Endodermal cell (in vitro differentiated cells): ENCODE measurements around the gene AGMAT. TPM values are rescaled to one million over a fixed set of nuclear protein-coding genes. Genes with fewer than 3 reads are reported as not detected.

Experiments used
- DNase-seq: peaks from one replicate; pipeline ENCODE4 v3.0.0-alpha.2; 2017
- H3K27ac ChIP-seq: 2 replicates; pipeline ENCODE4 v1.5.1; 2013; ENCODE audit warnings: mild to moderate bottlenecking, low read depth, low read length, moderate library complexity
- H3K27me3 ChIP-seq: 2 replicates; pipeline ENCODE4 v1.6.1; 2013; ENCODE audit warnings: mild to moderate bottlenecking, low read length, moderate library complexity; ENCODE audit not compliant: insufficient read depth, control insufficient read depth, poor library complexity, severe bottlenecking
- H3K36me3 ChIP-seq: 2 replicates; pipeline ENCODE4 v1.7.0; 2013; ENCODE audit warnings: mild to moderate bottlenecking, low read length, moderate library complexity; ENCODE audit not compliant: control insufficient read depth, insufficient read depth
- H3K4me1 ChIP-seq: one replicate; pipeline ENCODE4 v1.7.0; 2013; ENCODE audit warnings: low read length; ENCODE audit not compliant: control insufficient read depth, insufficient read depth
- H3K4me3 ChIP-seq: 2 replicates; pipeline ENCODE4 v1.5.1; 2013; ENCODE audit warnings: mild to moderate bottlenecking, low read length, moderate library complexity
- H3K9ac ChIP-seq: 2 replicates; pipeline ENCODE4 v1.6.1; 2013; ENCODE audit warnings: mild to moderate bottlenecking, low read length, moderate library complexity; ENCODE audit not compliant: poor library complexity, severe bottlenecking; ENCODE audit errors: extremely low read depth
- H3K9me3 ChIP-seq: 2 replicates; pipeline ENCODE4 v1.6.1; 2013; ENCODE audit warnings: mild to moderate bottlenecking, low read length, moderate library complexity; ENCODE audit not compliant: control insufficient read depth
- H3K27ac Mint-ChIP-seq: 2 replicates; pipeline ENCODE4 v1.8.0; 2020; ENCODE audit warnings: mixed read lengths
- H3K27me3 Mint-ChIP-seq: 2 replicates; pipeline ENCODE4 v1.8.0; 2021; ENCODE audit warnings: mild to moderate bottlenecking, mixed read lengths; ENCODE audit not compliant: insufficient read depth
- H3K36me3 Mint-ChIP-seq: 2 replicates; pipeline ENCODE4 v1.8.0; 2020; ENCODE audit warnings: low read depth, mixed read lengths
- H3K4me1 Mint-ChIP-seq: 2 replicates; pipeline ENCODE4 v1.8.0; 2020; ENCODE audit warnings: mixed read lengths
- H3K4me3 Mint-ChIP-seq: 2 replicates; pipeline ENCODE4 v1.8.0; 2020; ENCODE audit warnings: mild to moderate bottlenecking, moderate library complexity, mixed read lengths
- H3K9me3 Mint-ChIP-seq: 2 replicates; pipeline ENCODE4 v1.8.0; 2020; ENCODE audit warnings: mild to moderate bottlenecking, mixed read lengths
- WGBS, 2 experiments: methylation state at CpG; one replicate each; pipeline versions ENCODE4 v1.1.5 to v1.1.7; 2013; ENCODE audit warnings: missing lambda C conversion rate in 2 of 2, mixed read lengths in 1 of 2; ENCODE audit not compliant: insufficient coverage in 1 of 2, insufficient read length in 1 of 2; 5-methylcytosine and 5-hydroxymethylcytosine counted together
- total RNA-seq, 2 donors: library from RNA; stranded (reverse); fragmentation: NEBNext Ultra II Directional in 1 of 2; extraction: Animal tissue kit (Norgen Biotek cat#: 25700) in 1 of 2; gene quantifications; 2 replicates in 1 of 2; 3 replicates in 1 of 2; pipeline ENCODE4 v1.2.1, GENCODE V29; 2021
- TF ChIP-seq, protein P1 (sequence below): fragments of 200-600 bp; sonication (generic); conservative IDR thresholded peaks from 2 replicates; pipeline ENCODE4 v1.5.0; 2021; ENCODE audit warnings: antibody characterized with exemption, mild to moderate bottlenecking

Gene AGMAT
- total RNA-seq, 2 donors from 2014 or later: 3.8 to 4.4 TPM

GRCh38 chr1:15578921-15579682 lies 5.7 kb downstream of the AGMAT start:
- Histone ChIP-seq H3K9ac (no peak overlapping the region), H3K27ac (no peak overlapping the region), H3K4me1 (no peaks in the 10 kb centered on the region), H3K4me3 (no peak overlapping the region), H3K36me3 (peaks cover 10% of the 10 kb centered on the region), H3K27me3 (no peaks in the 10 kb centered on the region), H3K9me3 (no peaks in the 10 kb centered on the region)
- no peak overlapping the region for H3K4me3 Mint-ChIP-seq
- no peak overlapping the region for H3K27ac Mint-ChIP-seq
- TF ChIP-seq, protein P1, sequence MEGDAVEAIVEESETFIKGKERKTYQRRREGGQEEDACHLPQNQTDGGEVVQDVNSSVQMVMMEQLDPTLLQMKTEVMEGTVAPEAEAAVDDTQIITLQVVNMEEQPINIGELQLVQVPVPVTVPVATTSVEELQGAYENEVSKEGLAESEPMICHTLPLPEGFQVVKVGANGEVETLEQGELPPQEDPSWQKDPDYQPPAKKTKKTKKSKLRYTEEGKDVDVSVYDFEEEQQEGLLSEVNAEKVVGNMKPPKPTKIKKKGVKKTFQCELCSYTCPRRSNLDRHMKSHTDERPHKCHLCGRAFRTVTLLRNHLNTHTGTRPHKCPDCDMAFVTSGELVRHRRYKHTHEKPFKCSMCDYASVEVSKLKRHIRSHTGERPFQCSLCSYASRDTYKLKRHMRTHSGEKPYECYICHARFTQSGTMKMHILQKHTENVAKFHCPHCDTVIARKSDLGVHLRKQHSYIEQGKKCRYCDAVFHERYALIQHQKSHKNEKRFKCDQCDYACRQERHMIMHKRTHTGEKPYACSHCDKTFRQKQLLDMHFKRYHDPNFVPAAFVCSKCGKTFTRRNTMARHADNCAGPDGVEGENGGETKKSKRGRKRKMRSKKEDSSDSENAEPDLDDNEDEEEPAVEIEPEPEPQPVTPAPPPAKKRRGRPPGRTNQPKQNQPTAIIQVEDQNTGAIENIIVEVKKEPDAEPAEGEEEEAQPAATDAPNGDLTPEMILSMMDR: no peak
- H3K4me1 Mint-ChIP-seq: peaks cover 3% of the 10 kb centered on the region
- no peak for DNase-seq
- WGBS, 2 experiments: 85 to 90% methylated on average over 5 to 16 of the region's 16 CpGs
- no peaks in the 10 kb centered on the region for H3K27me3 Mint-ChIP-seq
- H3K9me3 Mint-ChIP-seq: no peaks in the 10 kb centered on the region
- H3K36me3 Mint-ChIP-seq: peaks cover 11% of the 10 kb centered on the region

GRCh38 chr1:15577691-15578090 lies 7.2 kb downstream of the AGMAT start:
- peaks cover 3% of the 10 kb centered on the region for H3K4me1 Mint-ChIP-seq
- DNase-seq: no peak
- Histone ChIP-seq H3K36me3 (peaks cover 10% of the 10 kb centered on the region), H3K9ac (no peak overlapping the region), H3K9me3 (no peaks in the 10 kb centered on the region), H3K4me1 (no peaks in the 10 kb centered on the region), H3K27me3 (no peaks in the 10 kb centered on the region), H3K4me3 (no peak overlapping the region), H3K27ac (no peak overlapping the region)
- no peaks in the 10 kb centered on the region for H3K27me3 Mint-ChIP-seq
- no peaks in the 10 kb centered on the region for H3K9me3 Mint-ChIP-seq
- TF ChIP-seq, protein P1: no peak
- WGBS, 2 experiments: 93 to 96% methylated on average over 3 to 4 of the region's 4 CpGs
- no peak overlapping the region for H3K4me3 Mint-ChIP-seq
- peaks cover 11% of the 10 kb centered on the region for H3K36me3 Mint-ChIP-seq
- H3K27ac Mint-ChIP-seq: no peak overlapping the region

DNA sequence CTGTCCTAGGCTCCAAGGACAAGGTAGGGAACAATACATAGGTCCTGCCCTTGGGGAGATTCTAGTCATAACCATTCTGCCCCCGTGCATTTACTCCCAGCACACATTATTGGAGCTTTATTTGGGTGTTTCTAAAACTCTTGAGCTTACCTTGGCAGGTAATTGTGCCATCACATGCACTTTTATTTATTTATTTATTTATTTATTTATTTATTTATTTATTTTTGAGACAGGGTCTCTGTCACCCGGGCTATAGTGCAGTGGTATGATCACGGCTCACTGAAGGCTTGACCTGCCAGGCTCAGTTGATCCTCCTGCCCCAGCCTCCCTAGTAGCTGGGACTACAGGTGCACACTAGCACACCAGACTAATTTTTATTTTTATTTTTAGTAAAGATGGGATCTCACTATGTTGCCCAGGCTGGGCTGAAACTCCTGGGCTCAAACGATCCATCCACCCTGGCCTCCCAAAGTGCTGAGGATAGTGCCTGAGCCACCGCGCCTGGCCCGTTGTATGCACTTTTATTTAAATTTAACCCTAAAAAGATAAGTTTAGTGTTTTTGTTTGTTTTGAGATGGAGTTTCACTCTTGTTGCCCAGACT lies 9.2 kb downstream of the AGMAT start:
- peaks cover 20% of the 10 kb centered on the region for H3K36me3 Mint-ChIP-seq
- 95% methylated on average over 2 to 6 of the region's 7 CpGs for WGBS, 2 experiments
- Histone ChIP-seq H3K9ac (no peak overlapping the region), H3K27me3 (no peaks in the 10 kb centered on the region), H3K27ac (no peak overlapping the region), H3K36me3 (peaks cover 21% of the 10 kb centered on the region), H3K4me3 (no peak overlapping the region), H3K4me1 (no peaks in the 10 kb centered on the region), H3K9me3 (no peaks in the 10 kb centered on the region)
- H3K27me3 Mint-ChIP-seq: no peaks in the 10 kb centered on the region
- no peak overlapping the region for H3K4me3 Mint-ChIP-seq
- peaks cover 3% of the 10 kb centered on the region for H3K4me1 Mint-ChIP-seq
- DNase-seq: no peak
- no peak overlapping the region for H3K27ac Mint-ChIP-seq
- TF ChIP-seq, protein P1: no peak
- H3K9me3 Mint-ChIP-seq: no peaks in the 10 kb centered on the region
